ENCODE measurements around the gene FAM83E.
A peak's percentile ranks its signal among the peaks of the same experiment; 100 is the strongest.

The FAM83E gene

DNA sequence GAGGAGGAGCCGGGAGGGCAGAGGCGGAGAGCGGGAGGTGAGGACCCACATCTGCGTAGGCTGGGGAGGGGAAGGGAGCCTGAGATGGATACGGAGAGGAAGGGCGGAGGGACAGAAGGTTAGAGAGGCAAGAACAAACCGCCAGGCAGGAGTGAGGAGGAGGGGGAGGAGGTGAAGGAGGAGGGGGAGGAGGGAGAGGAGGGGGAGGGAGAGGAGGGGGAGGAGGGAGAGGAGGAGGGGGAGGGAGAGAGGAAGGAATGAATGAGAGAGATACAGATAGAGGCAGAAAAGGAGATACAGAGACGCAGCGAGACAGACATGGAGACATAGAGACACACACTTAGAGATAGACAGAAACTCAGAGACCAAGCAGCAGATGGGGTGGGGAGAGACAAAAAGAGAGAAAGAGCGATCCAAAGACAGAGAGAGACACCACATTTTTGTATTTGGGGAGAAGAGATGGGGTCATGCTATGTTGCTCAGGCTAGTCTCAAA, 31.9 kb upstream of the FAM83E start:
- H3K27ac ChIP-seq: peak overlapping the region; percentile 86

DNA sequence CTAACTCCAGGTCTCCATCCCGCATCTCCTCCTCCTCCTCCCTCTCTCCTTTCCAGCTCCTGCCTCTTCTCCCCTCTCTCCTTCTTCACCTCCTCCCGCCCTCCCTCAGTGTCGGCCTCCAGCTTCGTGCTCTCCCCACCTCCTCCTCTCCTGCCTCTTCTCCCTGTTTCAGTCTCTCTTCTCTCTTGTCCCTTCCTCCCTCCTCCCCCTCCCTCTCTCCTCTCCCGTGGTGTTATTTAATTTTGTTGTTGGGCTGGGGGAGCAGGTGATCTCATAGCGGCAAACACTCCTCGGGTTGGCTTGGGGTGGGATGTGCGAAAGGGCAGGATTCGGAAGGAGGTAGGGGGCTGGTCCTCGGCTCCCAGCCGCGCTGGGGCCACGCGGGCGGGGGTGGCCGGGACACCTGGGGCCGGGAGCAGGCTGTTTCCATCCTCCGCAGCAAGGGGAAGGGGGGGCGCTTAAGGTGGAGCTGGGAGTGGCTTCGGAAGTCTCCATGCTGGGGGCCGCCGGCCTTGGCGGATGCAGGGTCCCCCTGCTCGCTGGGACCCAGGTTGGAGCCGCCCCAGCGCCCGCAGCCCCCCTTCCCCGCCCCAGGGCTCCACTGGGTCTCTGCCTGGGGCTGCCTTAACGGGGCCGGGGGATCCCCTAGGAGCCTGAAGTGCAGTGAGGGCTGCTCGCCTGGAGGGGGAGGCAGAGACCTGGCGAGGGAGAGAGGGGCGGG, 31.3 kb upstream of the FAM83E start, which contains the start of gene CA11:
TSS of gene CA11 (minus strand) at position 187 of the 721 bp plus-strand sequence. CDS start 555 bp downstream, outside the sequence.
- TF ChIP-seq, protein P1, sequence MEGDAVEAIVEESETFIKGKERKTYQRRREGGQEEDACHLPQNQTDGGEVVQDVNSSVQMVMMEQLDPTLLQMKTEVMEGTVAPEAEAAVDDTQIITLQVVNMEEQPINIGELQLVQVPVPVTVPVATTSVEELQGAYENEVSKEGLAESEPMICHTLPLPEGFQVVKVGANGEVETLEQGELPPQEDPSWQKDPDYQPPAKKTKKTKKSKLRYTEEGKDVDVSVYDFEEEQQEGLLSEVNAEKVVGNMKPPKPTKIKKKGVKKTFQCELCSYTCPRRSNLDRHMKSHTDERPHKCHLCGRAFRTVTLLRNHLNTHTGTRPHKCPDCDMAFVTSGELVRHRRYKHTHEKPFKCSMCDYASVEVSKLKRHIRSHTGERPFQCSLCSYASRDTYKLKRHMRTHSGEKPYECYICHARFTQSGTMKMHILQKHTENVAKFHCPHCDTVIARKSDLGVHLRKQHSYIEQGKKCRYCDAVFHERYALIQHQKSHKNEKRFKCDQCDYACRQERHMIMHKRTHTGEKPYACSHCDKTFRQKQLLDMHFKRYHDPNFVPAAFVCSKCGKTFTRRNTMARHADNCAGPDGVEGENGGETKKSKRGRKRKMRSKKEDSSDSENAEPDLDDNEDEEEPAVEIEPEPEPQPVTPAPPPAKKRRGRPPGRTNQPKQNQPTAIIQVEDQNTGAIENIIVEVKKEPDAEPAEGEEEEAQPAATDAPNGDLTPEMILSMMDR (conservative IDR thresholded peaks at IDR 0.05): peak; percentile 94
- peak within 1 kb of the TSS; percentile 86 for H3K27ac ChIP-seq

More for the DNA sequence above, 31.9 kb upstream of the FAM83E start:
- TF ChIP-seq, protein P1 (conservative IDR thresholded peaks at IDR 0.05): no peak

DNA sequence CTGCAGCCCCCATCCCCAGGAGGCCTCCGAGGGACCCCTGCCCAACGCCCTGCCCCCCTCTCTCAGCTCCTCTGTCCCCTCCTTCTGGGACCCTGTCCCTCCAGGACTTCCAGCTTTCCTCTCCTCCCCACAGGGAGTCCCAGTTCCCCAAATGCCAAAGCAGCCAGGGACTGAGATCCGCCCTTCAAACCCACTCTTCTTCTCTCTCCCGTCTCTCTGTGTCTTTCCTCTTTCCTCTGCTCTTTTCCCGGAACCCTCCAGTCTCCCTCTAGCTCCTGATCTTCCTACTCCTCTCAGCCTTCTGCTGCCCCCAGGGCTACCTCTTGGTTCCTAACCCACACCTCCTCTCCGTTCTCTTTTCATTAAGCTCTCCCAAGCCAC, 30.7 kb upstream of the FAM83E start:
- TF ChIP-seq, protein P1 (conservative IDR thresholded peaks at IDR 0.05): no peak
- H3K27ac ChIP-seq: peak overlapping the region; percentile 86

DNA sequence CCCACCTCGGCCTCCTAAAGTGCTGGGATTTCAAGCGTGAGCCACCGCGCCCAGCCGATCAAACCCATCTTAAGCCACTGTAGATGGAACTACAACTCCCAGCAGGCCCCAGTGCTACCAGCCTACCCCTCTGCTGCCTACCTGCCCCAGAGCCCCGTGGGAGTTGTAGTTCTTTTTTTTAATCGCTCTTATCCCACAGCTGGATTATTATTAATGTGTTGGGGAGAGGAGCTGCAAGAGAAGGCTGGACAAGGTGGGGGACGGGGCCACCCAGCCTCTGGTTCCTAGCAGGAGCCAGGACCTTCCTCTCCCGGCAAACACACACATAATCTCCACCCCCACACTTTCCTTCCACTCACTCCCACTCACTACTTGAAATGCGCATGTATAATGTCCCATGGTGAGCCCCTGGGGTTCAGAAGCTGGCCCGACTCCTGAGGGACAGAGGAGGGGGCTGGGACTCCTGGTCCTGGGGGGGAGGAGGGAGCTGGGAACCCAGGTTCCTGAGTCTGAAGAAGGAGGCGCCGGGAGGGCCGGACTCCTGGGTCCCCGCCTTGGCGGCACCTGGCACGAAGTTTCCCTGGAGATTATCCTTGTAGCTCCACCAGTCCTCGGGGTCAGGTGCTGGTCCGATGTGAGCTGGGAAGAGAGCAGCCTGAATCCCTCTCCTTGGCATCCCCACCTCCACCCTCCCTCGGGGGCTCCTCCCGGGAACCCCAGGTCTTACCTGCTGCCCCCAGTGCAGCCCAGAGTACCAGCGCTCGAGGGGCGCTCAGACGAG, 30.2 kb upstream of the FAM83E start:
- peak overlapping the region; percentile 86 for H3K27ac ChIP-seq
- TF ChIP-seq, protein P1 (conservative IDR thresholded peaks at IDR 0.05): no peak

DNA sequence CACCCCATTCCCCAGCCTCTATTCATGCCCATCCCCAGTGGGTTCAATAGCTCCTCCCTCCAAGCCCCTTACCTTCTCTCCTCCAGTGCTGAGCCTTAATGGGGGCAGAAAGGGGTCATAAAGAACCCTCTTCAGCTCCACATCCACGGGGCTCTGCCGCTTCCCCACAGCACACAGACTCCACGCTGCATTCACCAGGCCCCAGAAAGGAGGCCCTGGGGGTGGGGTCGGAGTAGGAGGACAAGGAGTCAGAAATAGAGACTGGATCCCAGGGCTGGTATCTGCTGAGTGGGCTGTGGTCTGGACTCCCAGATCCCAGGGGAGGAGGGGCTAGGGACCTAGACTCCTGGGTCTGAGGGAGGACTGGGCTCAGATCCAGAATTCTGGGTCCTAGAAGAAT, 29.5 kb upstream of the FAM83E start:
- no peak overlapping the region for H3K27ac ChIP-seq
- TF ChIP-seq, protein P1 (conservative IDR thresholded peaks at IDR 0.05): no peak

DNA sequence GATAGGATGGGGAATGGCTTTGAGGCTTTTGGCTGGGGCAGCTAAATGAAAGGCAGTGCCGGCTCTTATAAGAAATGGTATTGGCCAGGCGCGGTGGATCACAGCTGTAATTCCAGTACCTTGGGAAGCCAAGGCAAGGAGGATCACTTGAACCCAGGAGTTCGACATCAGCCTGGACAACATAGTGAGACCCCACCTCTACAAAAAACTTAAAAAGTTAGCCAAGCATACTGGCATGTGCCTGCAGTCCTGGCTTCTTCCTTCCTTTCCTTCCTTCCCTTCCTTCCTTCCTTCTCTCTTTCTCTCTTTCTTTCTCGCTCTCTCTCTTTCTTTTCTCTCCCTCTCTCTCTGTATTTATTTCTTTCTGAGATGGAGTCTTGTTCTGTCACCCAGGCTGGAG, 28.0 kb upstream of the FAM83E start:
- peak overlapping the region; percentile 45; the same call in 1 of the 2 replicates for H3K27ac ChIP-seq
- TF ChIP-seq, protein P1 (conservative IDR thresholded peaks at IDR 0.05): no peak

DNA sequence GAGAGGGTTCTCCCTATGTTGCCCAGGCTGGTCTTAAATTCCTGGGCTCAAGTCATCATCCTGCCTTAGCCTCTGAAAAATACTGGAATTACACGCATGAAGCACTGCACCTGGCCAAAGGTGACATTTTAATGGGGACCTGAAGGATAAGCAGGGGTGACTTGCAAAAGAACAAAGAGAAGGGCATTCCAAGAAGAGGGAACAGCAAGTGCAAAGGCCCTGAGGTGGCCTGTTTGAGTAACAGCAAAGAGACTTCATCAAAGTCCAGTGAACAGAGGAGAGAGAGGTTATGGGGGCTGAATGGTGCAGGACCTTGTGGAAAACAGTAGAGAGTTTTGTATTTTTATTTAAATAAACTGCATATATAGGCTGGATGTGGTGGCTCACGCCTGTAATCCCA, 27.0 kb upstream of the FAM83E start:
- H3K27ac ChIP-seq: peak overlapping the region; percentile 45
- TF ChIP-seq, protein P1 (conservative IDR thresholded peaks at IDR 0.05): no peak
